Measurements from ENCODE around the gene ZMAT3. TPM values are rescaled to one million over a fixed set of nuclear protein-coding genes. Genes with fewer than 3 reads are reported as not detected.

Gene ZMAT3
- total RNA-seq: 22.8 and 49.1 TPM in 2 replicates

GRCh38 chr3:179071323-179072099 lies at the start of gene ZMAT3:
TSS of gene ZMAT3 (minus strand) at chr3:179071809. CDS start at chr3:179067752, 4,057 bp downstream.

Other genes with a start within 250 kb of the ZMAT3 start
- 12.8 and 13.1 TPM in 2 replicates for gene PIK3CA, start 76.5 kb upstream of the ZMAT3 start, total RNA-seq
- under 0.01 and 1.4 TPM in 2 replicates for gene KCNMB3, start 179.3 kb upstream of the ZMAT3 start, total RNA-seq